DOHH2 (cell line): Measurements from ENCODE around the gene SVBP.
"Not testable (repeated sequence)": the region's sequence is repeated elsewhere in the genome, so short reads cannot be mapped to it uniquely, and the experiment has no call there.

Experiments
- EZH2phosphoT487 ChIP-seq: fragments of 200-600 bp; sonication (generic); IDR thresholded peaks from 2 replicates; pipeline ENCODE4 v1.6.1; 2017; ENCODE audit warnings: borderline replicate concordance, mild to moderate bottlenecking, antibody characterized with exemption, low read length, moderate library complexity, mixed read lengths
- TF ChIP-seq, protein P1 (sequence below): fragments of 200-600 bp; sonication (generic); IDR thresholded peaks from one replicate; pipeline ENCODE4 v1.5.1; 2014; ENCODE audit warnings: antibody characterized with exemption, mild to moderate bottlenecking, low read depth, low read length; ENCODE audit not compliant: poor library complexity, severe bottlenecking

DNA sequence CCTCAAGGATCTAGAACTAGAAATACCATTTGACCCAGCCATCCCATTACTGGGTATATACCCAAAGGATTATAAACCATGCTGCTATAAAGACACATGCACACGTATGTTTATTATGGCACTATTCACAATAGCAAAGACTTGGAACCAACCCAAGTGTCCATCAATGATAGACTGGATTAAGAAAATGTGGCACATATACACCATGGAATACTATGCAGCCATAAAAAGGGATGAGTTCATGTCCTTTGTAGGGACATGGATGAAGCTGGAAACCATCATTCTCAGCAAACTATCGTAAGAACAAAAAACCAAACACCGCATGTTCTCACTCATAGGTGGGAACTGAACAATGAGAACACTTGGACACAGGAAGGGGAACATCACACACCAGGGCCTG is 2.4 kb downstream of the SVBP start:
- TF ChIP-seq, protein P1, sequence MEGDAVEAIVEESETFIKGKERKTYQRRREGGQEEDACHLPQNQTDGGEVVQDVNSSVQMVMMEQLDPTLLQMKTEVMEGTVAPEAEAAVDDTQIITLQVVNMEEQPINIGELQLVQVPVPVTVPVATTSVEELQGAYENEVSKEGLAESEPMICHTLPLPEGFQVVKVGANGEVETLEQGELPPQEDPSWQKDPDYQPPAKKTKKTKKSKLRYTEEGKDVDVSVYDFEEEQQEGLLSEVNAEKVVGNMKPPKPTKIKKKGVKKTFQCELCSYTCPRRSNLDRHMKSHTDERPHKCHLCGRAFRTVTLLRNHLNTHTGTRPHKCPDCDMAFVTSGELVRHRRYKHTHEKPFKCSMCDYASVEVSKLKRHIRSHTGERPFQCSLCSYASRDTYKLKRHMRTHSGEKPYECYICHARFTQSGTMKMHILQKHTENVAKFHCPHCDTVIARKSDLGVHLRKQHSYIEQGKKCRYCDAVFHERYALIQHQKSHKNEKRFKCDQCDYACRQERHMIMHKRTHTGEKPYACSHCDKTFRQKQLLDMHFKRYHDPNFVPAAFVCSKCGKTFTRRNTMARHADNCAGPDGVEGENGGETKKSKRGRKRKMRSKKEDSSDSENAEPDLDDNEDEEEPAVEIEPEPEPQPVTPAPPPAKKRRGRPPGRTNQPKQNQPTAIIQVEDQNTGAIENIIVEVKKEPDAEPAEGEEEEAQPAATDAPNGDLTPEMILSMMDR, result not testable (repeated sequence)
- TF ChIP-seq EZH2phosphoT487, result not testable (repeated sequence)
